HG03064 (cell line): Measurements from ENCODE around the gene CNNM3.
"Not testable (repeated sequence)": the region's sequence is repeated elsewhere in the genome, so short reads cannot be mapped to it uniquely, and the experiment has no call there.

Source experiments
- ATAC-seq: cut with Tn5 transposase; IDR thresholded peaks from one replicate; pipeline ENCODE4 v1.9.1; 2021; ENCODE audit warnings: low read depth; ENCODE audit not compliant: unreplicated experiment

Gene CNNM3

GRCh38 chr2:96798733-96799622 lies 17.1 kb upstream of the CNNM3 start:
- ATAC-seq, result no peak

- ATAC-seq, result no peak
Observed at GRCh38 chr2:96799623-96799935, 16.5 kb upstream of the CNNM3 start.

- no peak for ATAC-seq
Observed at GRCh38 chr2:96800061-96801004, 15.7 kb upstream of the CNNM3 start.

GRCh38 chr2:96801005-96801785 lies 14.9 kb upstream of the CNNM3 start:
- ATAC-seq, result no peak

GRCh38 chr2:96801786-96802595 lies 14.1 kb upstream of the CNNM3 start:
- no peak for ATAC-seq

- no peak for ATAC-seq
Observed at GRCh38 chr2:96802721-96803120, 13.3 kb upstream of the CNNM3 start.

- ATAC-seq, result no peak
Observed at GRCh38 chr2:96804986-96805385, 11.1 kb upstream of the CNNM3 start.

GRCh38 chr2:96805946-96806345 lies 10.1 kb upstream of the CNNM3 start:
- ATAC-seq, result not testable (repeated sequence)

GRCh38 chr2:96806468-96807126 lies 9.5 kb upstream of the CNNM3 start:
- ATAC-seq, result no peak

GRCh38 chr2:96807127-96807471 lies 9.0 kb upstream of the CNNM3 start:
- ATAC-seq, result no peak

- ATAC-seq, result no peak
Observed at GRCh38 chr2:96808176-96808837, 7.8 kb upstream of the CNNM3 start.

- no peak for ATAC-seq
Observed at GRCh38 chr2:96809216-96809882, 6.7 kb upstream of the CNNM3 start.

GRCh38 chr2:96809951-96810782 lies 5.9 kb upstream of the CNNM3 start:
- no peak for ATAC-seq

GRCh38 chr2:96810783-96811192 lies 5.3 kb upstream of the CNNM3 start:
- ATAC-seq, result no peak

GRCh38 chr2:96811917-96812316 lies 4.2 kb upstream of the CNNM3 start:
- ATAC-seq, result no peak

GRCh38 chr2:96813656-96814055 lies 2.4 kb upstream of the CNNM3 start:
- ATAC-seq, result no peak

GRCh38 chr2:96815326-96816126 lies 542 bp upstream of the CNNM3 start:
- peak; percentile 2 for ATAC-seq
